NCI-H1105 treated with DMSO at 0.1 percent for 48 hours (cell line): ENCODE measurements around the gene SEPTIN5.
"Not testable (repeated sequence)": the region's sequence is repeated elsewhere in the genome, so short reads cannot be mapped to it uniquely, and the experiment has no call there.

Source experiments
- DNase-seq: peaks from one replicate; lab custom pipeline; 2025; lab: John Stamatoyannopoulos, UW

Gene SEPTIN5

GRCh38 chr22:19720150-19720827 lies 6.0 kb downstream of the SEPTIN5 start:
- DNase-seq = no peak

- no peak for DNase-seq
These were observed 6.7 kb downstream of the SEPTIN5 start for GRCh38 chr22:19720999-19721329.

GRCh38 chr22:19721330-19722177 lies 7.3 kb downstream of the SEPTIN5 start:
- no peak for DNase-seq

- DNase-seq = no peak
These were observed 8.1 kb downstream of the SEPTIN5 start for GRCh38 chr22:19722178-19722981.

DNA sequence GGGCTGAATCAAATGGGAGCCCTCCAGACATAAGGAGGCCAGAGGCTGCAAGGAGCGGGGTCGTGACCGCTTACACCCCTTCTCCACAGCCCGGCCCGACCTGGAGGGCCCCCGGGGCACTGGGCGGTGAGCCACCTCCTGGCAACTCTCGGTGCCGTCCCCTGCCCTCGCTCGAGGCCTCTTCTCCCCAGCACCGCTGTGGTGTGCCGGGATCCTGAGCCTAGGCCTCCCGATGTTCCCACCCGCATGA lies 8.6 kb downstream of the SEPTIN5 start:
- no peak for DNase-seq

- peak; percentile 41 for DNase-seq
These were observed 9.1 kb downstream of the SEPTIN5 start, which contains the start of gene GP1BB for GRCh38 chr22:19723232-19723982. TSS of gene GP1BB (plus strand) at chr22:19723539. CDS start at chr22:19723570, 31 bp downstream.

- peak; percentile 41 for DNase-seq
These were observed 9.9 kb downstream of the SEPTIN5 start for GRCh38 chr22:19723983-19724827.

DNA sequence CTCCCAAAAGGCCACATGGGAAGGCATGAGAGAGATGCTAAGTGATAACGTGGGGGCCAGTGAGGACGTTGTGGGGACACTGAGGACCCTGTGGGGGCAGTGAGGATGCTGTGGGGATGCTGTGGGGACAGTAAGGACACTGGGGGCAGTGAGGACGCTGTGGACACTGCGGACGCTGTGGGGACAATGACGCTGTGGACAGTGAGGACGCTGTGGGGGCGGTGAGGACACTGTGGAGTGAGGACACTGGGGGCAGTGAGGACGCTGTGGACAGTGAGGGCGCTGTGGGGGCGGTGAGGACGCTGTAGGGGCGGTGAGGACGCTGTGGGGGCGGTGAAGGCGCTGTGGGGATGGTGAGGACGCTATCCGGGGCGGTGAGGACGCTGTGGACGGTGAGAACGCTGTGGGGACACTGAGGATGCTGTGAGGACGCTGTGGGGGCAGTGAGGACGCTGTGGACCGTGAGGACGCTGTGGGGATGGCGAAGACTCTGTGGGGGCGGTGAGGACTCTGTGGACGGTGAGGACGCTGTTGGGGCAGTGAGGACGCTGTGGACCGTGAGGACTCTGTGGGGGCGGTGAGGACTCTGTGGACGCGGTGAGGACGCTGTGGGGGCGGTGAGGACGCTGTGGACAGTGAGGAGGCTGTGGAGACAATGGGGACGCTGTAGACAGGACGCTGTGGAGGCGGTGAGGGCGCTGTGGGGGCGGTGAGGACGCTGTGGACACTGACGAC lies 10.8 kb downstream of the SEPTIN5 start:
- no peak for DNase-seq

DNA sequence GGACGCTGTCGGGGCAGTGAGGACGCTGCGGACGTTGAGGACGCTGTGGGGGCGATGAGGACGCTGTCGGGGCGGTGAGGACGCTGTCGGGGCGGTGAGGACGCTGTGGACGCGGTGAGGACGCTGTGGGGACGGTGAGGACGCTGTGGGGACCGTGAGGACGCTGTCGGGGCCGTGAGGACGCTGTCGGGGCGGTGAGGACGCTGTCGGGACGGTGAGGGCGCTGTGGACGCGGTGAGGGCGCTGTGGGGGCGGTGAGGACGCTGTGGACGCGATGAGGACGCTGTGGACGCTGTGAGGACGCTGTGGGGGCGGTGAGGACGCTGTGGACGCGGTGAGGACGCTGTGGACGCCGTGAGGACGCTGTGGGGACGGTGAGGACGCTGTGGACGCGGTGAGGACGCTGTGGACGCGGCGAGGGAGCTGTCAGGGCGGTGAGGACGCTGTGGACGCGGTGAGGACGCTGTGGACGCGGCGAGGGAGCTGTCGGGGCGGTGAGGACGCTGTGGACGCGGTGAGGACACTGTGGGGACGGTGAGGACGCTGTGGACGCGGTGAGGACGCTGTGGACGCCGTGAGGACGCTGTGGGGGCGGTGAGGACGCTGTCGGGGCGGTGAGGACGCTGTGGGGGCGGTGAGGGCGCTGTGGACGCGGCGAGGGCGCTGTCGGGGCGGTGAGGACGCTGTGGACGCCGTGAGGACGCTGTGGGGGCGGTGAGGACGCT lies 11.9 kb downstream of the SEPTIN5 start:
- DNase-seq = not testable (repeated sequence)

DNA sequence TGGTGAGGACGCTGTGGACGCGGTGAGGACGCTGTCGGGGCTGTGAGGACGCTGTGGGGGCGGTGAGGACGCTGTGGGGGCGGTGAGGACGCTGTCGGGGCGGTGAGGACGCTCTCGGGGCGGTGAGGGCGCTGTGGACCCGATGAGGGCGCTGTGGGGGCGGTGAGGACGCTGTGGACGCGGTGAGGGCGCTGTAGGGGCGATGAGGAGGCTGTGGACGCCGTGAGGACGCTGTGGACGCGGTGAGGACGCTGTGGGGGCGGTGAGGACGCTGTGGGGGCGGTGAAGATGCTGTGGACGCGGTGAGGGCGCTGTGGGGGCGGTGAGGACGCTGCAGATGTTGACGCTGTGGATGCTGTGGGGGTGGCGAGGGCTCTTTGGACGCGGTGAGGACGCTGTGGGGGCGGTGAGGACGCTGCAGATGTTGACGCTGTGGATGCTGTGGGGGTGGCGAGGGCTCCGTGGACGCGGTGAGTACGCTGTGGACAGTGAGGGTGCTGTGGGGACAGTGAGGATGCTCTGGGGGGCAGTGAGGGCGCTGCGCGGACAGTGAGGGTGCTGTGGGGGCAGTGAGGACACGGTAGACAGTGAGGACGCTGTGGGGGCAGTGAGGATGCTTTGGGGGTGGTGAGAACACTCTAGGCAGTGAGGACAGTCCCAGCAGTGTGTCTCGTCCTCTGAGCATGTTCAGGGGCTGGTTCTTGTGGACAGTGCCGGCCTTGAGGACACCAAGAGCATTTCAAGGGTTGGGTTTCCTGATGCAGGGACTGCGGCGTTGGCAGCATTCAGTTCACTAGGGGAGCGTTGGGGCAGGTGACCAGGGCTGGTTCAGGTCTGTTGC lies 13.2 kb downstream of the SEPTIN5 start:
- no peak for DNase-seq

DNA sequence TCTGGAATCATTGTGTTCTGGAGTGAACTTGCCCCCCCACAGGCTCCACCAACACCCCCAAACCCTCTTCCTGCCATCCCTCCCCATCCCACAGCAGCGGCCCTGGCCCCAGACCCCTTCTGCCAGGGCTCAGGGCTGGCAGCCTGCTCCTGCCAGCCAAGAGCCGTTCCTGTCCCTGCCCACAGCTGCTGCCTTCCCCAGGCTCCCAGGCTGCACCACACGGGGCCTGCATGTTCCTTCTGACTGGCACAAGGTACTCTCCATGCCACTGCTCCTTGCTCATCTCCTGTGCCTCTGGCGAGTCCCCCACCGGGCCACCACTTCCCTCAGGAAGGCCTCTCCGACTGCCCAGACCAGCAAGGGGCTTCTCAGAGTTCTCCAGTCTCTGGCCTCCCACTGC lies 14.0 kb downstream of the SEPTIN5 start:
- no peak for DNase-seq

DNA sequence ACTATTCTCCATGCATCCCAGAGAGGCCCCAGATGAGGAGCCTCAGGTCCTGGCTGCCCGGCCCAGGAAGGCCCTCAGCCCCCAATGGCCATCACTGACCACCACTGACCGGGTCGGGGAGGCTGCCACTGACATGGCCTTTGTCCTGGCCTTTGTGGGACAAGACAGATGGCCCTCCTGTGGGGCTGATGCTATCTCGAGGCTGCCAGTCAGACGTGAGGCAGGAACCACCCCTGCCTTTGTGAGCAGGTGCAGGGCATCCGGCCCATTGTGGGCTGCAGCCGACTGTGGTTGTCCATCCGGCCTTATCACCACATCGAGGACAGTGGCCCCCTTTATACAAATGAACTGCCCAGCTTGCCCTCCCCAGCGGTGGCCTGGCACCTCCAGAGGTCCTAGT lies 14.5 kb downstream of the SEPTIN5 start:
- no peak for DNase-seq

- DNase-seq = no peak
These were observed 15.2 kb downstream of the SEPTIN5 start for GRCh38 chr22:19729507-19729906.

DNA sequence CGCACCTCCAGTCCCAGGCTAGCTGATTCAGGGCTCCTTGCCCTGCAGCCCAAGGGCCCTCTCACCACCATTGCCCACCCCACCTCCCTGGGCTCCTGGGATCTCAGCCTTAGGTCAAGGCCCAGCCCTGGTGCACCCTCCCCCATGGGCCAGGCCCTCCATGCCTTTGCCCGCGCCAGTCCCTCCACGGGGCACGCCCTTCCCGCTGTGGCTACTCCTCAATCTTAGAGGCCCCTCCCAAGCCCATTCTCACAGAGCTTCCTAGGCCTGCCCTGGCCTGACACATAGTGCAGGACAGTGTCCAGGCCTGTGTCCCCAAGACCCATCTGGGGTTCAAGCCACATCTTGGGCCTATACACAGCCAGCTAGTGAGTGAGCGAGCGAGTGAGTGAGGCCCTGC lies 15.9 kb downstream of the SEPTIN5 start:
- DNase-seq = no peak

GRCh38 chr22:19730655-19731360 lies 16.5 kb downstream of the SEPTIN5 start:
- DNase-seq = peak; percentile 36

- no peak for DNase-seq
These were observed 17.2 kb downstream of the SEPTIN5 start for GRCh38 chr22:19731361-19732135.

DNA sequence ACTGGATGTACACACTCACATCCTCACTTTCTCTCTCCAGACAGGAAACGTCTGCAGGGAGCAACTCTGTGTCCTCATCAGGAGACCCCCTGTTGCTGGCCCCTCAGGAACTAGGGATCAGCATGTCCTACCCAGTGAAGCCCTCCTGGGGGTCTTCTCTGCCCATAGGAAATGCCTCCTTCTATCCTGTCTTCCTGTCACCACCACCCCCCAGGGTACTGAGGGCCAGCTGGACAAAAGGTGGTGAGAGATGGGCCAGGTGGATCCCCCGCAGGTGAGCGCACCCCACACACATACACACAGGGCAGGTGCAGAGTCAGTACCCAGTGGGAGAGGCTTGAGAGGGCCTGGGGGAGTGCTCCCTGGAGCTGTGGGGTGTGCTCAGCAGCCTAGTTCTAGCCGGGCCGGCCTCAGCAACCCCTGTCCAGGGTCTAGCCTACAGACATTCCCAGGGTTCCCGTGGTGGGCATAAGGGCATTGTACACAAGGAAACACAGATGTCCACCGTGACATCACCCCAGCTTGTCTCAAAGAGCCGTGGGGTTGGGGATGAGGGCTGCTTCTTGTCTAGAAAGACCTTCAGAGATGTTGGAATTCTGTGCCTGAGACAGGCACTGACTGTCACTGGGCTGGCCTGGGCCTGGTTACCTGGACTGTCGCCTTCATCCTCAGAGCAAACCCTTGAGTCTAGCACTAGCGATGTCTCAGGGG lies 18.3 kb downstream of the SEPTIN5 start:
- DNase-seq = no peak
